AG20443 (cell line): ENCODE measurements around the gene GPR146.
"Not testable (repeated sequence)": the region's sequence is repeated elsewhere in the genome, so short reads cannot be mapped to it uniquely, and the experiment has no call there.

Experiments
- DNase-seq: peaks from one replicate; pipeline ENCODE4 v3.0.0; 2012; ENCODE audit warnings: low spot score, mixed read lengths

GPR146 gene, protein sequence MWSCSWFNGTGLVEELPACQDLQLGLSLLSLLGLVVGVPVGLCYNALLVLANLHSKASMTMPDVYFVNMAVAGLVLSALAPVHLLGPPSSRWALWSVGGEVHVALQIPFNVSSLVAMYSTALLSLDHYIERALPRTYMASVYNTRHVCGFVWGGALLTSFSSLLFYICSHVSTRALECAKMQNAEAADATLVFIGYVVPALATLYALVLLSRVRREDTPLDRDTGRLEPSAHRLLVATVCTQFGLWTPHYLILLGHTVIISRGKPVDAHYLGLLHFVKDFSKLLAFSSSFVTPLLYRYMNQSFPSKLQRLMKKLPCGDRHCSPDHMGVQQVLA

GRCh38 chr7:1044189-1045068, at the start of gene GPR146:
TSS of gene GPR146 (plus strand) at chr7:1044546. CDS start at chr7:1057516, 12,970 bp downstream.
- DNase-seq, result peak; percentile 100

- DNase-seq, result no peak
Observed at GRCh38 chr7:994592-995308, 49.6 kb upstream of the GPR146 start.

- no peak for DNase-seq
Observed at GRCh38 chr7:995571-995970, 48.8 kb upstream of the GPR146 start.

- no peak for DNase-seq
Observed at GRCh38 chr7:996079-996872, 48.1 kb upstream of the GPR146 start.

- no peak for DNase-seq
Observed at GRCh38 chr7:997404-998395, 46.6 kb upstream of the GPR146 start.

DNA sequence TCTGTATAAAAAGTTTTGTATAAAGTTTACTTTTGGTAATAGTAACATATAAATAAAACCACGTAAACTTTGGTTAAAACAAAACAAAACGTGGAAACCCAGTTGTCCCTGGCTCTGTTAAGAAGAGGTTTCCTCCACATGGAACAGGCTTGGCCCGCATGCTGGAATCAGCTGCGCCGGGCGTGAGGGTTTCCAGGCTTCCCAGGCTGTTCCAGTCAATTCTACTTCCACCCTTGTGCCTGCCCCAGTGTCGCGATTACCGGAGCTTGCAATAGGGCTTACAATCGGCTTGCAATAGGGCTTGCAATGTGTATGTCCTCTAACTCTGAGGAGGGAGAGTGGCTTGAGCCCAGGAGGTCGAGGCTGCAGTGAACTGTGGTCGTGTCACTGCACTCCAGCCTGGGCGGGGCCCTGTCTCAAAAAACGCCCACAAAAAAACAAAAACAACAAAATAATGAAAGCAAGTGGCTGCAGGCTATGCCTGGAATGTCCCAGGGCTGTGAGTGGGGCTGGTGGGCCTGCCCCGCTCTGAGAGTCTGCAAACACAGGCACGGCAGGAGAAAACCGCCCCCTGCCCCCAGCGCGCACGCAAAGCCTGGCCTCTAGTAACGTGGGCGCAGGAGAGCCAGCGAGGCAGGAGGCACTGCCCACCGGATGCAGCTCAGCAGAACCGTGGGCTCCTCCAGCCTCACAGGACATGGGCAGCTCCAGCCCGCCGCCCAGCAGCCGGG, 45.0 kb upstream of the GPR146 start:
- no peak for DNase-seq

DNA sequence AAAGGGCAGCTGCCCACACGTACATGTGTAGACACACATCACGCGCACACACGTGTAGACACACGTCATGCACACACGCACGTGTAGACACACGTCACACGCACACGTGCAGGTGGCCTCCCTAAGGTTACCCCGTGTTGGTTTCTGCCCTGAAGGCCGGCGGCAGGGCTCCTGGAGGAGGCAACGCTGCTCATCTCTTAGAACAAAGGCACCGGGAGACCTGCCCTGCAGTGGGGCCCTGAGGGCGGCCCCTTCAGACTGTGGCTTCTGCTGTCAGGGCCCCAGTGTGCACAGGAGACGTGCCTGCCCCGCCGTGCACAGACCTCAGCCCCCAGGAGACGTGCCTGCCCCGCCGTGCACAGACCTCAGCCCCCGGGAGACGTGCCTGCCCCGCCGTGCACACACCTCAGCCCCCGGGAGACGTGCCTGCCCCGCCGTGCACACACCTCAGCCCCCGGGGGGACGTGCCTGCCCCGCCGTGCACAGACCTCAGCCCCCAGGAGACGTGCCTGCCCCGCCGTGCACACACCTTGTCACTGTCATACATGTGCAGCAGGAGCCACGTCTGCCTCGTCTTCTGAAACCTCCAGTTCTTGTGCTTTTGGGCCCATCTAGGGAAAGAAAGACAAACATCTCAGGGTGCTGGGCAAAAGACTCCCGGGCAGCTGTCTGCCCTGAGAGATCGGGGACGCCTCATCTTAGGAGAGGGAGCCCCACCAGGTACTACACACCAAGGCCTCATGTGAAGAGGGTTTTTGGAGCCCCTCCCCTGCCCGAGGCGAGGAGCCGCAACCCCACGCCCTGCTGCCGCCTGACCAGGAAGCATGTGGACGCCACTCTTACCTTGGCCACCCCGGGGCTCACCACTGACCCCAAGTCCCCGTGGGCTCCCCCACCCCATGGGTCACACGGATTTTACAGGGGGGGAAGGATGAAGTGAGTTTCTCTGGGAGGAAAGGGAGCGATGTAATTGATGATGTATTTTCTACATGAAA, 44.1 kb upstream of the GPR146 start:
- DNase-seq, result no peak

DNA sequence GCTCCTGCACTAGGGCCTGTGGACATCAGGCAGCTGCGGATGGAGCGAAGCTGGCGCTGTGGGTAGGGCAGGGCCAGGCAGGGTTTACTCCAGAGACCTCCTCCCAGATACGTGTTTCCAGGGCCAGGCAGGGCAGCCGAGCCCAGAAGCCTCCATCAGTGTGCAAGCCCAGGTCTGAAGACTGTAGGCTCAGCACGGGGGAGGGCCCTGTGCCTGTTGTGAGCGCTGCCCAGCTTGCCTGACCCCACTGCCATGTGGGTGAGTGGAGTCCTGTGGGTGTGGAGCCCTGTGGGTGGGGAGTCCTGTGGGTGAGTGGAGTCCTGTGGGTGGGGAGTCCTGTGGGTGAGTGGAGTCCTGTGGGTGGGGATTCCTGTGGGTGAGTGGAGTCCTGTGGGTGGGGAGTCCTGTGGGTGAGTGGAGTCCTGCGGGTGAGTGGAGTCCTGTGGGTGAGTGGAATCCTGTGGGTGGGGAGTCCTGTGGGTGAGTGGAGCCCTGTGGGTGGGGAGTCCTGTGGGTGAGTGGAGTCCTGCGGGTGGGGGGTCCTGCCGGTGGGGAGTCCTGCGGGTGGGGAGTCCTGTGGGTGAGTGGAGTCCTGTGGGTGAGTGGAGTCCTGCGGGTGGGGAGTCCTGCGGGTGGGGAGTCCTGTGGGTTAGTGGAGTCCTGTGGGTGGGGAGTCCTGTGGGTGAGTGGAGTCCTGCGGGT, 43.1 kb upstream of the GPR146 start:
- not testable (repeated sequence) for DNase-seq

DNA sequence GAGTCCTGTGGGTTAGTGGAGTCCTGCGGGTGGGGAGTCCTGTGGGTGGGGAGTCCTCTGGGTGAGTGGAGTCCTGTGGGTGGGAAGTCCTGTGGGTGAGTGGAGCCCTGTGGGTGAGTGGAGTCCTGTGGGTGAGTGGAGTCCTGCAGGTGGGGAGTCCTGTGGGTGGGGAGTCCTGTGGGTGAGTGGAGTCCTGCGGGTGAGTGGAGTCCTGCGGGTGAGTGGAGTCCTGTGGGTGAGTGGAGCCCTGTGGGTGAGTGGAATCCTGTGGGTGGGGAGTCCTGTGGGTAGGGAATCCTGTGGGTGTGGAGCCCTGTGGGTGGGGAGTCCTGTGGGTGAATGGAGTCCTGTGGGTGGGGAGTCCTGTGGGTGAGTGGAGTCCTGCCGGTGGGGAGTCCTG, 42.3 kb upstream of the GPR146 start:
- not testable (repeated sequence) for DNase-seq

- not testable (repeated sequence) for DNase-seq
Observed at GRCh38 chr7:1002445-1002844, 41.9 kb upstream of the GPR146 start.

DNA sequence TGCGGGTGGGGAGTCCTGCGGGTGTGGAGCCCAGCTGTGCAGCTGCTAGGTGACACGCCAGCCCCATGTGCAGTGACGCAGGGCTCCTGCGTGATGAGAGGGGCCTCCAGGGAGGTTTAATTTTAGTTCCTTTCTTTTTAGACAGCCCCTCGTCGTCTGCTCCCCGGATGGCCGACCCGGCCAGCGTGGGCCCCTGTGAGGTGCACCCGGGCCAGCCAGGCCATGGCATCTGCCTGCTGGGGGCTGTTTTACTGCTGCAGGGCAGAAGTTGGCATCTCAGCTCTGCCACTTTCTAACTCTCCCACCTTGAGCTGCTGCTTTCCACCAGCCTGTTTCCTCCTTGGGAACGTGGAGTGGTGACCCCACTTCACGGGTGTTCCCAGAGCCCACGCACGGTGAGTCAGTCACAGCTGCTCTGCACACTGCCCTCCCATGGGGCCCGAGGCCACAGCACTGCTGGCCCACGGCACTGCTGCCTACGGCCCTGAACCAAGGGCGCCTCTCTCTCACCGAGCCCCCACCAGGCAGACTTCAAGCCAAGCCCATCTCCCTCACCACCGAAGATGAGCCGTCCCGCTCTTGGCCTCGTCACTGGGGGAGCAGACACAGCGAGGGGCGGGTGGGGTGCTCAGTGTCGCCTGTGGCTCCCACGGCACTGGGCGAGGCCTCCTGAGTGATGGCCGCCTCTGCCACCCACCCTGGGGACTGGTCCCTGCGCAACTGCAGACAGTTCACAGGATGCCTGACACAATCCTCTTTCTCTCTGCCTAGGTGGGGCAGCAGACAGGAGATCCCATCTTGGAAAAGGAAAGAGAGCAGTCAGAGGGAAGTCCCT, 40.1 kb upstream of the GPR146 start:
- DNase-seq, result no peak

DNA sequence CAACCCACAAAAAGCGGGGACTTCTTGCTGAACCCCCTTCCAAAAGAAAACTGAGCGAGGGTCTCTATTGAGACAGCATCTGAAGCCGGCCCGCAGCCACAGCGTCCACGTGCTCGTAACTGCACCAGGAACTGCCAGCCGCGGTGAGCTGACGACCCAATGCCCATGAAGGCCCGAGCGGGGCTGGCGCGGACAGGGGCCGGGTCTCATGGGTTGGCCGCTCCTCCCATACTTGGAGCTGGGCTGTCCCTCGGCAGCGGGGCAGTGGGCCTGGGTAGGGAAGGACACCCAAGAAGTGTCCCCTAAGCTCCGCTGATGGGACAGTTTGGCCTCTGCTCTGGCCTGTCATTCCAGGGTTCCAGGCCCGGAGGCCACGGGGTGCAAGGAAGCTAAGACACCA, 39.0 kb upstream of the GPR146 start:
- DNase-seq, result no peak

- no peak for DNase-seq
Observed at GRCh38 chr7:1007901-1008300, 36.4 kb upstream of the GPR146 start.

DNA sequence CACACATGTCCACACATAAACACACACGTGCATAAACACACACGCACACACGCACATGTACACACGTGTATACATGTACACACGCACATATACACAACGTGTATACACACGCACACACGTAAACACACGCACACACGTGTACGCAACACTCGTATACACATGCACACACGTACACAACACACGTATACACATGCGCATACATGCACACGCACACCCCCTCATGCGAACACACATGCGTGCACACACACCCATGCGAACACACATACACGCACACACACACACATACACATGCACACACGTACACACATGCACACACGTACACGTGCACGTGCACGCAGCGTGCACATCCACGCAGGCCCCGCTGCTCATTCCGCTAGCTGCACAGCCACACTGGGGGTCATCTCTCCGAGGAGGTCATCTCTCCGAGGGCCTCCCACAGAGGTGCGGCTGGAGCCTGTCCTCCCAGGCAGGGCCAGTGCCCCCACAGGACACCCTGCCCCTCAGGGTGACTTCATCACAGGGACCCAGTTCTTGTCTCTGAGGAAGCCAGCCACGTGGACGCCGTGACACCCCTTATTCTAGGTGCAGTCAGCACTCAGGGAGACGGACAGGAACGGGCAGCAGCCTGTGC, 35.5 kb upstream of the GPR146 start:
- DNase-seq, result no peak

DNA sequence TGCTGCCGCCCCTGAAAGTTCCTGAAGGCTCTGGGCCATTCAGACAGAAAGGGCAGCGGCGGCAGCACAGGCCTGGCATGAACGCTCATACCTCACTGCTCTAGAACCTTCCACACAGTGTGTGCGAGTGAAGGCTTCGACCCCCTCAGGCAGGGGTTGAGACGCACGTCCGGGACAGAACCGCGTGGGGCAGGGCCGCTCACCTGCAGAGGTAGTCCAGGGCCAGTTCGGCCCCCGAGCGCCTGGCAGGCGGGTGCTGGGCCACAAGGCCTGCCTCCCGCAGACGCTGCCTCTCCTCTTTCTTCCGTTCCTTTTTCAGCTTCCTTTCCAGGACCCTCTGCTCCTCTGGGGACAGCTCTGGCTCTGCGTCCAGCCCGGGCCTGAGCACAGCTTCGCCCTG, 34.6 kb upstream of the GPR146 start:
- DNase-seq, result no peak

- no peak for DNase-seq
Observed at GRCh38 chr7:1010226-1010625, 34.1 kb upstream of the GPR146 start.
